Central memory CD8-positive, alpha-beta T cell (primary cell): ENCODE measurements around the gene CLSTN2.

ENCODE experiments used
- ATAC-seq: fragments of 150-1000 bp; cut with Tn5 transposase; replicated peaks from 2 replicates; pipeline ENCODE4 v1.10.0; 2022; ENCODE audit warnings: mild to moderate bottlenecking, moderate FRiP score, moderate number of reproducible peaks; ENCODE audit not compliant: poor library complexity, severe bottlenecking; ENCODE audit errors: extremely low read depth
- DNase-seq, 2 donors: peaks; one replicate each; pipeline ENCODE4 v3.0.0; 2021; ENCODE audit warnings: low spot score in 2 of 2
- H3K27ac Mint-ChIP-seq: one replicate; pipeline ENCODE4 v1.8.0; 2022; ENCODE audit warnings: low read depth, mild to moderate bottlenecking, moderate library complexity, mixed read lengths
- H3K27me3 Mint-ChIP-seq: one replicate; pipeline ENCODE4 v1.8.0; 2022; ENCODE audit warnings: mixed read lengths
- H3K36me3 Mint-ChIP-seq: one replicate; pipeline ENCODE4 v1.8.0; 2022; ENCODE audit warnings: mild to moderate bottlenecking, moderate library complexity, mixed read lengths; ENCODE audit not compliant: insufficient read depth
- H3K4me1 Mint-ChIP-seq: one replicate; pipeline ENCODE4 v1.8.0; 2022; ENCODE audit warnings: mixed read lengths
- H3K4me3 Mint-ChIP-seq: one replicate; pipeline ENCODE4 v1.8.0; 2022; ENCODE audit warnings: mild to moderate bottlenecking, moderate library complexity, mixed read lengths
- H3K9me3 Mint-ChIP-seq: one replicate; pipeline ENCODE4 v1.8.0; 2022; ENCODE audit warnings: mixed read lengths

The CLSTN2 gene

GRCh38 chr3:140545197-140545596, 610.2 kb downstream of the CLSTN2 start:
- H3K4me3 Mint-ChIP-seq = no peak overlapping the region
- ATAC-seq = no peak
- no peaks in the 10 kb centered on the region for H3K4me1 Mint-ChIP-seq
- H3K27ac Mint-ChIP-seq = no peak overlapping the region
- H3K9me3 Mint-ChIP-seq = no peaks in the 10 kb centered on the region
- no peak for DNase-seq
- H3K36me3 Mint-ChIP-seq = no peaks in the 10 kb centered on the region
- H3K27me3 Mint-ChIP-seq = peaks cover 9% of the 10 kb centered on the region

- Mint-ChIP-seq H3K4me1 (no peaks in the 10 kb centered on the region), H3K27me3 (peaks cover 9% of the 10 kb centered on the region), H3K36me3 (no peaks in the 10 kb centered on the region), H3K9me3 (no peaks in the 10 kb centered on the region), H3K4me3 (no peak overlapping the region), H3K27ac (no peak overlapping the region)
- ATAC-seq (no peak), DNase-seq (no peak)
These were observed 610.8 kb downstream of the CLSTN2 start for GRCh38 chr3:140545756-140546155.

GRCh38 chr3:140546649-140547048, 611.7 kb downstream of the CLSTN2 start:
- ATAC-seq (no peak), DNase-seq (no peak)
- H3K27ac Mint-ChIP-seq = no peak overlapping the region
- H3K4me1 Mint-ChIP-seq = no peaks in the 10 kb centered on the region
- H3K27me3 Mint-ChIP-seq = peaks cover 9% of the 10 kb centered on the region
- H3K9me3 Mint-ChIP-seq = no peaks in the 10 kb centered on the region
- no peak overlapping the region for H3K4me3 Mint-ChIP-seq
- no peaks in the 10 kb centered on the region for H3K36me3 Mint-ChIP-seq

- DNase-seq (no peak), ATAC-seq (no peak)
- no peaks in the 10 kb centered on the region for H3K27me3 Mint-ChIP-seq
- no peak overlapping the region for H3K4me3 Mint-ChIP-seq
- no peaks in the 10 kb centered on the region for H3K36me3 Mint-ChIP-seq
- no peaks in the 10 kb centered on the region for H3K9me3 Mint-ChIP-seq
- H3K4me1 Mint-ChIP-seq = no peaks in the 10 kb centered on the region
- no peak overlapping the region for H3K27ac Mint-ChIP-seq
These were observed 617.4 kb downstream of the CLSTN2 start for GRCh38 chr3:140552403-140552802.

DNA sequence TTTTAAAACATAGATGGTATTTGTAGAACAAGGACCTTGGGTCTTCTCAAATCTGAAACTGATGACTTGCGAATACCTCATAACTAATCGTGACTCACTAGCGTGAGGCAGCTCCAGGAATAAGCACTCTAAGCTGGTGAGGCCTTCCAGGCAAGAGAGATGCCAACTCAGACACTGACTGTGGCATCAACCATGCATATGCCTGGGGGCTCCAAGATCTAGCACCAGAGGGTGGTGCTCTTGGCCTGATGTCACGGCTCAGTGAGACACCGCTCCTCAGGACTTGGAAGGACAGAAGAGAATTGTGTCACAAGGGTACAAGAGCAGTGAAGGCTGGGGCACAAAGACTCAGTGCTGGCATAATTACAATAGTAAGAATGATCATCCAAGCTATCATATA, 617.9 kb downstream of the CLSTN2 start:
- ATAC-seq = no peak

DNA sequence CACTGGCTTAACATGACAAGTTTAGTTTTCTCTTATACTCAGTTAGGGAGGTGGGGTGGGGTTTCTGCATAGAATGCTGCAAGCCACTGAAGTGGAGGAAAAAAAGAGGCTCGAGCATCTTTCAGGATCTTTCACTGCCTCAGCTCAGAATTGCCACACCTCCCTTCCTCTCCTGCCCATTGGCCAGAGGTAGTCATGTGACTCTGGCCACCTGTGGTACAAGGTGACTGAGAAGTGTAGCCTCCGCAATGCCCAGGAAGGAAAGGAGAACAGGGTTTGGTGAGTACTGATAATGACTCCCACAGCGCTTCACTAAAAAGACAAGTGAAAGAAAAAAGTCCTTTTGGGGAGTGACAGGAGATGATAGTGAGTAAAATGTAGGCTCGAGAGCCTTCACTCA, 618.6 kb downstream of the CLSTN2 start:
- no peaks in the 10 kb centered on the region for H3K27me3 Mint-ChIP-seq

More for the DNA sequence above, 617.9 kb downstream of the CLSTN2 start:
- H3K36me3 Mint-ChIP-seq = no peaks in the 10 kb centered on the region
- H3K9me3 Mint-ChIP-seq = no peaks in the 10 kb centered on the region
- H3K27ac Mint-ChIP-seq = no peak overlapping the region
- no peak for DNase-seq
- H3K4me1 Mint-ChIP-seq = no peaks in the 10 kb centered on the region
- no peak overlapping the region for H3K4me3 Mint-ChIP-seq
- no peaks in the 10 kb centered on the region for H3K27me3 Mint-ChIP-seq

DNA sequence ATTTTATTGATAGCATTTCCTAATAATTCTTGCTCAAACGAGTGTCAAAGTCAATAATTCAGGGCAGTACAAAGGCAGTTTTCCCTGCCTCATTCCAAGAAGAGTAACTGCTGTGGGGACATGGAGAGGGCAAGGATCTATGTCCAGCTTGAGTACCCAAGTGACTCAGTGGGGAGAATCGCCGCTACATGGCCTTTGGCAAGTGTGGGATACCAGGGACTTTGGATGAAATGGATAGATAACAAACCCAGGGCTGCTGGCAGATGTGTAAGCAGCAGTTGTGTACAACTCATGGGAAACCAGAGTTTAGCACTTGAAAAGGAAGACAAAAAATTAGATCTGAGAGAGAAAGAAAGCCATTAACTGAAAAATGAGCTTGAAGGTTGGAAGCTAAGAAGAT, 620.7 kb downstream of the CLSTN2 start:
- no peak for DNase-seq
- H3K27me3 Mint-ChIP-seq = peaks cover 9% of the 10 kb centered on the region
- no peaks in the 10 kb centered on the region for H3K9me3 Mint-ChIP-seq
- H3K36me3 Mint-ChIP-seq = no peaks in the 10 kb centered on the region
- no peak for ATAC-seq
- no peaks in the 10 kb centered on the region for H3K4me1 Mint-ChIP-seq
- no peak overlapping the region for H3K4me3 Mint-ChIP-seq
- H3K27ac Mint-ChIP-seq = no peak overlapping the region

More for the DNA sequence above, 618.6 kb downstream of the CLSTN2 start:
- Mint-ChIP-seq H3K36me3 (no peaks in the 10 kb centered on the region), H3K27ac (no peak overlapping the region), H3K4me1 (no peaks in the 10 kb centered on the region), H3K9me3 (no peaks in the 10 kb centered on the region), H3K4me3 (no peak overlapping the region)
- DNase-seq (no peak), ATAC-seq (no peak)

DNA sequence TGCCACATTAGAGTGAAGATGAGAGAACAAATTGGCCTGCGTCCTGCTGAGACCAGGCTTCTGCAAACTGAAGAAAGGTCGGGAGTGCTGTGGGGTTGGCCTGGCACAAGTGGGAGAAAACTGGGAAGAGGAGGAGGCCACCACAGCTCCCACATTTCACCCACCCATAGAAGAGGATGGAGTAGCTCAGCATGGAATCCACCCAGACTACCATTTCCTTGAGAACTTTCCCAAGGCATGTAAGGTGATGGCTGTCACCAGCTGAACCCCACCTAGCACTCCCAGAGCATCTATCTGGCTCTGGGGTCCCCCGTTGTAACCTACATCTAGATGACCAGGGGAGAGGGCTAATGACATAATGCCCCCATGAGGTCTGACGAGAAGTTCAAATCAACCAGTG, 622.5 kb downstream of the CLSTN2 start:
- ATAC-seq (no peak), DNase-seq (no peak)
- Mint-ChIP-seq H3K9me3 (no peaks in the 10 kb centered on the region), H3K27me3 (peaks cover 10% of the 10 kb centered on the region), H3K4me3 (no peak overlapping the region), H3K36me3 (no peaks in the 10 kb centered on the region), H3K27ac (no peak overlapping the region), H3K4me1 (no peaks in the 10 kb centered on the region)

DNA sequence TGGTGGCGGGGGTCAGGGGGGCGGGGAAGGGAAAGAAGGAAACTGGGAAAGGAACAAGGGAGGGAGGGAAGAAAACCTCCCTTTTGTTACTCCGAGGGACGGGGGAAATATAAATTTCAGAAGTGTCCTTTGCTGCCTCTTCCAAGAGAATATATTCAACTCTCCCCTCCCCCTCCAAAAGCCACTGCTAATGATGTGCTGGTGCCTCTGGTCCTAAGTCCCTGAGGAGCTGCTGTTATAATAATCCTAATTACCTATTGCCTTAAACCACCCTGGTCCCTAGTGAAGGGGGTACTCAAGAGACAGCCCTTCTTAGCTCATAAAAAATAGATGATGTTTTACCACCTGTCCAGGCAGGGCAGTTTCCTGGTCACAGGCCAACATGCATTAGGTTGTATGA, 624.6 kb downstream of the CLSTN2 start:
- Mint-ChIP-seq H3K9me3 (no peaks in the 10 kb centered on the region), H3K4me3 (no peak overlapping the region), H3K27me3 (peaks cover 10% of the 10 kb centered on the region), H3K4me1 (no peaks in the 10 kb centered on the region), H3K27ac (no peak overlapping the region), H3K36me3 (no peaks in the 10 kb centered on the region)
- ATAC-seq (no peak), DNase-seq (no peak)

DNA sequence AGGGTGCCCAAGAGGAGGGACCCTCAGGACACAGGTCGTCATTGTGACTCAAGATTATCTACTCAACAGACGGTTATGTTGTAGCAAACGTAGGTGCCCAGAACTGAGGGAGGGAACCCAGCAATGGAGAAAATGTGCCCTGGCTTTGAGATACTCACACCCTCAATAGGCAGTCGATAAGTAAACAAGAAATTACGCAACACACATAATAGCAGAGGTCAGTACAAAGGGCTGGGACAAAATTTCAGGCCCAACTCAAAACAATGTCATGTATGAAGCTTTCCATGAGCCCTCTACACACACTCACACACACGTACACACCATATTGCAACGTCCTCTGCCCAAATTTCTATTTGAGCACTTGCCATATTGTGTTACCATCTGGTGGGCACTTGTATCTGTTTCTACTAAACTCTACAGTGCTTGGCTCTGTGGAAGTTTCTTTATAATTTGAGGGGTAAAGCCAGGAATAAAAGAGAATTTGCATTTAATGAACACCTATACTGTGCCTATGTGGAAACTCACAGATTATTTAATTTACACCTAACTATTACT, 628.3 kb downstream of the CLSTN2 start:
- DNase-seq (no peak), ATAC-seq (no peak)
- no peak overlapping the region for H3K27ac Mint-ChIP-seq
- H3K4me1 Mint-ChIP-seq = no peaks in the 10 kb centered on the region
- H3K9me3 Mint-ChIP-seq = peaks cover 6% of the 10 kb centered on the region
- no peak overlapping the region for H3K4me3 Mint-ChIP-seq
- peaks cover 21% of the 10 kb centered on the region for H3K27me3 Mint-ChIP-seq
- H3K36me3 Mint-ChIP-seq = no peaks in the 10 kb centered on the region

DNA sequence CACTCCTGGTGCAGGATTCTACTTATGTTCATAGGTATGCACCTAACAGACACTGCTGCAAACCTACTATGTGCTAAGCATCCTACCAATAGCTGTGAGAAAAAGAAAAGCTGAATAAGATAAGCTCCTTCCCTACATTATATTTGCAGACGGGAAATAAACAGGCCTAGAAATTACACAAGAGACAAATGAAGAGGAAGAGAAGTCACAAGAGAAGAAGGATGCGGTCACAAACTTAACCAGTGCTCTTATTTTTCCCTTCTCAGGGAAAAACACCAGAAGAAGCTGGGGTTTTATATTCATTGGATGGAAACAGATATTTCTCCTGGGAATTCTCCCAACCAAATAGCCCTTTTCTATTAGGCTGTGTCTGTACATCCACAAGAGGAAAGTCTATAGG, 633.1 kb downstream of the CLSTN2 start:
- Mint-ChIP-seq H3K4me1 (no peaks in the 10 kb centered on the region), H3K27ac (no peak overlapping the region), H3K9me3 (peaks cover 6% of the 10 kb centered on the region), H3K36me3 (no peaks in the 10 kb centered on the region), H3K4me3 (no peak overlapping the region), H3K27me3 (peaks cover 11% of the 10 kb centered on the region)
- DNase-seq = no peak
- ATAC-seq = no peak

DNA sequence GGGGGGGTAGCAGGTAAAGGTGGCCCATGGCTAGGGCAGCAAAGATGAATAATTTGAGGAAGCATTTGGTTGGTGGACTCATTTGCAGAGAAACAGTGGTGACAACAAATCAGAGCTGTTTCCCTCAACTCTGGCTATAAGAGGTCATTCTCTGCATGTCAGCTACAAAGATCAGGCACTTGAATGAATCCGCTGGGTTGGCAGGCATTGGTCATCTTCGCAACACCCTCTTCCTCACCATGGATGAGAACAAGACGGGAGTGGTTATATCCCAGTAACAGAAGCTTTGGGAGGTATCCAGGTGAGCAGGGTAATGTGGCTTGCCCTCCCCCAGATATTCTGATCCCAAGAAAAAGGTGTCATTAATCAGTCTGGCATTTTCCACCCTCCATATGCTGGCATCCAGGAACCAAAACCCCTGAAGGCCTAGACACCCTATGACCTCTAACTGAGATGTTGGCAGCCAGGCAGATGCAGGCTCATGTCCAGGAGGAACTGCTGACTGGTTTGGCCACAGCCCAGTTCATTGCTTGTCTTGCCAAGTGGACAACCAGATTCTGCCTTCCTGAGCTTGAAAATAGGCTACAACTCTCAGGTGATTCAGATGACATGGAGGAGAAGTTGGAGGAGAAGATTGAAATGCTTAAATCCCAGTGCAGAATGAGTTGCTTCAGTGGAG, 634.0 kb downstream of the CLSTN2 start:
- Mint-ChIP-seq H3K27ac (no peak overlapping the region), H3K4me3 (no peak overlapping the region)
- ATAC-seq = no peak

DNA sequence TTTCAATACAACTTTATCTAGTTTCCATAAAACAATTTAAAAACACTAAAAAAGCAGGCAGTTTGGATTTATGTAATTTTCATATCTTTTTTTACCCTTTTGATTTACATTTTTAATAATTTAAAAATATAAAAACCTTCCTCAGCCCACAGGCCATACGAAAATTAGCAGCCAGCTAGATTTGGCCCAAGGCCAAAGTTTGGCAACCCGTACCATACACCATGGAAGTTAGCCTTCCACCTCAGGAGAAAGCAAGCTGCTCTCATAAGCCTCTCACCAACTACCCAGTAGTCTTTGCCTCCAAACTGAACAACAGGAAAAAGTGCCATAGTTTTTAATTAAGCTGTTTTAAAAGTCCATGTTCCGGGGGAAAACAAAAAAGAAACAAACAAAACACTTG, 635.6 kb downstream of the CLSTN2 start:
- peaks cover 6% of the 10 kb centered on the region for H3K9me3 Mint-ChIP-seq
- ATAC-seq (no peak), DNase-seq (no peak)
- peaks cover under 1% of the 10 kb centered on the region for H3K27me3 Mint-ChIP-seq
- H3K4me3 Mint-ChIP-seq = no peak overlapping the region
- H3K27ac Mint-ChIP-seq = no peak overlapping the region
- no peaks in the 10 kb centered on the region for H3K4me1 Mint-ChIP-seq
- no peaks in the 10 kb centered on the region for H3K36me3 Mint-ChIP-seq

More for the DNA sequence above, 634.0 kb downstream of the CLSTN2 start:
- H3K9me3 Mint-ChIP-seq = peaks cover 6% of the 10 kb centered on the region
- H3K36me3 Mint-ChIP-seq = no peaks in the 10 kb centered on the region
- H3K4me1 Mint-ChIP-seq = no peaks in the 10 kb centered on the region
- no peak for DNase-seq
- H3K27me3 Mint-ChIP-seq = peaks cover 11% of the 10 kb centered on the region
